Brain microvascular endothelial cell (primary cell): Measurements from ENCODE around the gene PHTF2.

Source experiments
- DNase-seq: peaks from one replicate; pipeline ENCODE4 v3.0.0-alpha.2; 2020
- H3K27ac ChIP-seq: fragments of 250-450 bp; sonication (Bioruptor Pico); 2 replicates; pipeline ENCODE4 v1.5.1; 2020; ENCODE audit warnings: mild to moderate bottlenecking, moderate library complexity
- H3K27me3 ChIP-seq: fragments of 250-450 bp; sonication (Bioruptor Pico); replicated peaks from 2 replicates; pipeline ENCODE4 v1.5.1; 2020; ENCODE audit warnings: mild to moderate bottlenecking
- H3K36me3 ChIP-seq: fragments of 250-450 bp; sonication (Bioruptor Pico); replicated peaks from 2 replicates; pipeline ENCODE4 v1.5.1; 2020; ENCODE audit warnings: mild to moderate bottlenecking
- H3K4me3 ChIP-seq: 2 replicates; pipeline ENCODE4 v1.5.1; 2011; ENCODE audit warnings: low read depth, mild to moderate bottlenecking, control low read depth, low read length, moderate library complexity
- CTCF ChIP-seq: IDR thresholded peaks from 2 replicates; pipeline ENCODE4 v1.5.1; 2011; ENCODE audit warnings: low read depth, mild to moderate bottlenecking, moderate library complexity, low read length, control low read depth, inconsistent platforms; ENCODE audit errors: missing control alignments
- in situ Hi-C: cut with HindIII; loops from 2 replicates; pipeline ENCODE4 v1.10.0; 2017; ENCODE audit warnings: low sequenced_read_pairs, low pct_ligation_motif_present

Gene PHTF2

GRCh38 chr7:77760809-77761453, 37.6 kb upstream of the PHTF2 start:
- in situ Hi-C loops = loop anchor here (25.0 kb wide), 1 partner anchor 99 kb away; no protein-coding TSS in a partner anchor
- no peak for DNase-seq
- Histone ChIP-seq H3K27ac (no peak overlapping the region), H3K4me3 (no peak overlapping the region), H3K36me3 (no peaks in the 10 kb centered on the region), H3K27me3 (no peaks in the 10 kb centered on the region)
- TF ChIP-seq CTCF = no peak

GRCh38 chr7:77765481-77765880, 33.1 kb upstream of the PHTF2 start:
- no peak overlapping the region for H3K27ac ChIP-seq
- no peak for DNase-seq
- in situ Hi-C loops = loop anchor here (25.0 kb wide), 1 partner anchor 103 kb away; no protein-coding TSS in a partner anchor
- no peaks in the 10 kb centered on the region for H3K36me3 ChIP-seq
- no peak for TF ChIP-seq CTCF
- H3K4me3 ChIP-seq = no peak overlapping the region
- H3K27me3 ChIP-seq = no peaks in the 10 kb centered on the region

- no peak for DNase-seq
- Histone ChIP-seq H3K27me3 (no peaks in the 10 kb centered on the region), H3K4me3 (no peak overlapping the region), H3K27ac (no peak overlapping the region), H3K36me3 (no peaks in the 10 kb centered on the region)
- no peak for TF ChIP-seq CTCF
- in situ Hi-C loops = loop anchor here (25.0 kb wide), 1 partner anchor 104 kb away; no protein-coding TSS in a partner anchor
Observed at GRCh38 chr7:77765906-77766800, 32.4 kb upstream of the PHTF2 start.

- no peak overlapping the region for H3K27ac ChIP-seq
- no peaks in the 10 kb centered on the region for H3K27me3 ChIP-seq
- no peaks in the 10 kb centered on the region for H3K36me3 ChIP-seq
- H3K4me3 ChIP-seq = no peak overlapping the region
- in situ Hi-C loops = loop anchor here (25.0 kb wide), 1 partner anchor 105 kb away; no protein-coding TSS in a partner anchor
- DNase-seq = no peak
- no peak for TF ChIP-seq CTCF
Observed at GRCh38 chr7:77766801-77767605, 31.6 kb upstream of the PHTF2 start.

- no peaks in the 10 kb centered on the region for H3K36me3 ChIP-seq
- H3K27me3 ChIP-seq = no peaks in the 10 kb centered on the region
- DNase-seq = no peak
- no peak overlapping the region for H3K4me3 ChIP-seq
- no peak overlapping the region for H3K27ac ChIP-seq
- in situ Hi-C loops = loop anchor here (25.0 kb wide), 1 partner anchor 108 kb away; no protein-coding TSS in a partner anchor
- no peak for TF ChIP-seq CTCF
Observed at GRCh38 chr7:77770316-77770715, 28.3 kb upstream of the PHTF2 start.
